ENCODE results near the gene ULK4.

- TF ChIP-seq, protein P1, sequence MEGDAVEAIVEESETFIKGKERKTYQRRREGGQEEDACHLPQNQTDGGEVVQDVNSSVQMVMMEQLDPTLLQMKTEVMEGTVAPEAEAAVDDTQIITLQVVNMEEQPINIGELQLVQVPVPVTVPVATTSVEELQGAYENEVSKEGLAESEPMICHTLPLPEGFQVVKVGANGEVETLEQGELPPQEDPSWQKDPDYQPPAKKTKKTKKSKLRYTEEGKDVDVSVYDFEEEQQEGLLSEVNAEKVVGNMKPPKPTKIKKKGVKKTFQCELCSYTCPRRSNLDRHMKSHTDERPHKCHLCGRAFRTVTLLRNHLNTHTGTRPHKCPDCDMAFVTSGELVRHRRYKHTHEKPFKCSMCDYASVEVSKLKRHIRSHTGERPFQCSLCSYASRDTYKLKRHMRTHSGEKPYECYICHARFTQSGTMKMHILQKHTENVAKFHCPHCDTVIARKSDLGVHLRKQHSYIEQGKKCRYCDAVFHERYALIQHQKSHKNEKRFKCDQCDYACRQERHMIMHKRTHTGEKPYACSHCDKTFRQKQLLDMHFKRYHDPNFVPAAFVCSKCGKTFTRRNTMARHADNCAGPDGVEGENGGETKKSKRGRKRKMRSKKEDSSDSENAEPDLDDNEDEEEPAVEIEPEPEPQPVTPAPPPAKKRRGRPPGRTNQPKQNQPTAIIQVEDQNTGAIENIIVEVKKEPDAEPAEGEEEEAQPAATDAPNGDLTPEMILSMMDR (IDR thresholded peaks at IDR 0.05; ENCODE audit: low read depth, low read length) = no peak
- no peak for TF ChIP-seq EZH2phosphoT487 (IDR thresholded peaks at IDR 0.05; ENCODE audit: low read depth)
Measured at GRCh38 chr3:41573591-41573990, 388.3 kb downstream of the ULK4 start.

All from OCI-LY3 (cell line).